Neural cell (in vitro differentiated cells): ENCODE data around the gene SURF6. TPM values are rescaled to one million over a fixed set of nuclear protein-coding genes. Genes with fewer than 3 reads are reported as not detected.
A peak's percentile ranks its signal among the peaks of the same experiment; 100 is the strongest.

ENCODE experiments used
- H2AFZ ChIP-seq: fragments of 200-600, 300-800 bp; sonication (generic), shearing (Covaris generic); 2 replicates; pipeline ENCODE4 v1.6.0; 2014; ENCODE audit warnings: low read depth, mild to moderate bottlenecking, antibody characterized with exemption, low read length, moderate library complexity
- H3F3A ChIP-seq: fragments of 200-600 bp; shearing (Covaris generic); 2 replicates; pipeline ENCODE4 v1.6.1; 2016; ENCODE audit warnings: mild to moderate bottlenecking, moderate library complexity, mixed read lengths, antibody characterized with exemption, low read length; ENCODE audit not compliant: insufficient read depth, poor library complexity, severe bottlenecking
- H3K27ac ChIP-seq: fragments of 200-600, 300-800 bp; sonication (generic), shearing (Covaris generic); 2 replicates; pipeline ENCODE4 v1.5.1; 2014; ENCODE audit warnings: mild to moderate bottlenecking, low read length, moderate library complexity
- H3K27me3 ChIP-seq: fragments of 300-800, 200-600 bp; sonication (generic), shearing (Covaris generic); 2 replicates; pipeline ENCODE4 v1.6.0; 2014; ENCODE audit warnings: mild to moderate bottlenecking, low read depth, low read length, moderate library complexity; ENCODE audit not compliant: insufficient read depth
- H3K36me3 ChIP-seq: fragments of 300-800, 200-600 bp; sonication (generic), shearing (Covaris generic); 2 replicates; pipeline ENCODE4 v1.5.1; 2014; ENCODE audit warnings: mild to moderate bottlenecking, antibody characterized with exemption, low read length, moderate library complexity; ENCODE audit not compliant: insufficient read depth
- H3K4me2 ChIP-seq: fragments of 300-800, 200-600 bp; sonication (generic), shearing (Covaris generic); 2 replicates; pipeline ENCODE4 v1.6.0; 2014; ENCODE audit warnings: mild to moderate bottlenecking, low read length
- H3K4me3 ChIP-seq: fragments of 300-800, 200-600 bp; sonication (generic), shearing (Covaris generic); 2 replicates; pipeline ENCODE4 v1.5.1; 2014; ENCODE audit warnings: mild to moderate bottlenecking, low read length, moderate library complexity
- H3K79me2 ChIP-seq: fragments of 200-600 bp; shearing (Covaris generic); replicated peaks from 2 replicates; pipeline ENCODE4 v1.6.0; 2014; ENCODE audit warnings: mild to moderate bottlenecking, low read length, moderate library complexity; ENCODE audit not compliant: insufficient read depth
- H3K9ac ChIP-seq: fragments of 300-800, 200-600 bp; sonication (generic), shearing (Covaris generic); 2 replicates; pipeline ENCODE4 v1.6.1; 2016; ENCODE audit warnings: mild to moderate bottlenecking, low read length, mixed read lengths
- H3K9me2 ChIP-seq: fragments of 200-600 bp; shearing (Covaris generic); 2 replicates; pipeline ENCODE4 v1.6.1; 2016; ENCODE audit warnings: mild to moderate bottlenecking, low read length, mixed read lengths; ENCODE audit not compliant: insufficient read depth
- H3K9me3 ChIP-seq: fragments of 200-600, 300-800 bp; sonication (generic), shearing (Covaris generic); 2 replicates; pipeline ENCODE4 v1.6.1; 2016; ENCODE audit warnings: mild to moderate bottlenecking, mixed run types, low read length, moderate library complexity, mixed read lengths
- H4K20me1 ChIP-seq: fragments of 200-600 bp; shearing (Covaris generic); 2 replicates; pipeline ENCODE4 v1.6.1; 2016; ENCODE audit warnings: mild to moderate bottlenecking, mixed run types; ENCODE audit not compliant: insufficient read depth
- CTCF ChIP-seq: fragments of 450-650 bp; IDR thresholded peaks from 2 replicates; pipeline ENCODE4 v1.5.1; 2014; ENCODE audit warnings: antibody characterized with exemption, mild to moderate bottlenecking, moderate library complexity; ENCODE audit not compliant: poor library complexity, severe bottlenecking
- EP300 ChIP-seq: fragments of 450-650 bp; conservative IDR thresholded peaks from 2 replicates; pipeline ENCODE4 v1.6.1; 2014; ENCODE audit warnings: antibody characterized with exemption, mild to moderate bottlenecking, moderate library complexity; ENCODE audit not compliant: poor library complexity, severe bottlenecking
- EZH2 ChIP-seq: fragments of 200-600, 300-800 bp; shearing (Covaris generic), sonication (generic); IDR thresholded peaks from 2 replicates; pipeline ENCODE4 v1.6.1; 2014; ENCODE audit warnings: antibody characterized with exemption, low read length, borderline replicate concordance, mild to moderate bottlenecking; ENCODE audit not compliant: insufficient read depth, poor library complexity, severe bottlenecking
- MXI1 ChIP-seq: fragments of 450-650 bp; conservative IDR thresholded peaks from 2 replicates; pipeline ENCODE4 v1.6.1; 2014; ENCODE audit warnings: antibody characterized with exemption, mild to moderate bottlenecking; ENCODE audit not compliant: poor library complexity, severe bottlenecking
- POLR2AphosphoS5 ChIP-seq: IDR thresholded peaks from 2 replicates; pipeline ENCODE4 v1.6.1; 2012
- RAD21 ChIP-seq: fragments of 450-650 bp; conservative IDR thresholded peaks from 2 replicates; pipeline ENCODE4 v1.6.1; 2014; ENCODE audit warnings: antibody characterized with exemption, mild to moderate bottlenecking, moderate library complexity
- REST ChIP-seq: IDR thresholded peaks from 2 replicates; pipeline ENCODE4 v1.6.1; 2012; ENCODE audit warnings: borderline replicate concordance
- SMC3 ChIP-seq: fragments of 450-650 bp; conservative IDR thresholded peaks from 2 replicates; pipeline ENCODE4 v1.6.1; 2014; ENCODE audit warnings: antibody characterized with exemption, mild to moderate bottlenecking, moderate library complexity; ENCODE audit not compliant: poor library complexity
- TAF1 ChIP-seq: IDR thresholded peaks from 2 replicates; pipeline ENCODE4 v1.6.1; 2012; ENCODE audit warnings: low read depth
- polyA plus RNA-seq: library from polyadenylated mRNA; depleted of rRNA; stranded (reverse); fragments of >200 nt; gene quantifications from 2 replicates; pipeline ENCODE4 v1.2.3, GENCODE V29; 2014

Gene SURF6
- polyA plus RNA-seq, 1 donor from 2014 or later: 20.7 TPM

- Histone ChIP-seq H3K79me2 (peaks cover 41% of the 10 kb centered on the region), H4K20me1 (no peaks in the 10 kb centered on the region), H3K27ac (peak overlapping the region; percentile 49), H3K4me2 (peak overlapping the region; percentile 99), H3K9ac (peak overlapping the region; percentile 84), H2AFZ (no peak overlapping the region), H3K9me2 (no peaks in the 10 kb centered on the region), H3K36me3 (no peaks in the 10 kb centered on the region), H3K27me3 (no peaks in the 10 kb centered on the region), H3K9me3 (no peaks in the 10 kb centered on the region), H3K4me3 (peak overlapping the region; percentile 91), H3F3A (no peaks in the 10 kb centered on the region)
- TF ChIP-seq POLR2AphosphoS5 (no peak), CTCF (peak; percentile 29)
These were observed 39.2 kb upstream of the SURF6 start for GRCh38 chr9:133375116-133375723.

- no peaks in the 10 kb centered on the region for H3K9me3 ChIP-seq
- no peaks in the 10 kb centered on the region for H3F3A ChIP-seq
- H2AFZ ChIP-seq: no peak overlapping the region
- no peaks in the 10 kb centered on the region for H3K36me3 ChIP-seq
- H4K20me1 ChIP-seq: no peaks in the 10 kb centered on the region
- peak overlapping the region; percentile 91 for H3K4me3 ChIP-seq
- H3K9me2 ChIP-seq: no peaks in the 10 kb centered on the region
- peaks cover 46% of the 10 kb centered on the region for H3K79me2 ChIP-seq
- H3K27ac ChIP-seq: no peak overlapping the region
- no peaks in the 10 kb centered on the region for H3K27me3 ChIP-seq
- peak overlapping the region; percentile 99 for H3K4me2 ChIP-seq
- no peak for TF ChIP-seq RAD21
- no peak for TF ChIP-seq REST
- no peak for TF ChIP-seq MXI1
- no peak for TF ChIP-seq POLR2AphosphoS5
- no peak for TF ChIP-seq EP300
- TF ChIP-seq TAF1: no peak
- no peak for TF ChIP-seq EZH2
- TF ChIP-seq CTCF: no peak
- no peak for TF ChIP-seq SMC3
- peak overlapping the region; percentile 84 for H3K9ac ChIP-seq
These were observed 38.7 kb upstream of the SURF6 start for GRCh38 chr9:133374612-133375115.
